ENCODE data around the gene KCNIP1. TPM values are rescaled to one million over a fixed set of nuclear protein-coding genes. Genes with fewer than 3 reads are reported as not detected.

Gene KCNIP1
- polyA plus RNA-seq, 1 of the 3 experiments (the other 2 are of a cell fraction) = 1.3 TPM

- TF ChIP-seq RCOR1 (IDR thresholded peaks at IDR 0.05; ENCODE audit: low read length) = no peak
Observed at GRCh38 chr5:170480260-170480659, 23.6 kb upstream of the KCNIP1 start (continued).

- H3K79me2 ChIP-seq (ENCODE audit: insufficient read depth) = no peaks in the 10 kb centered on the region
- no peak for DNase-seq
- no peak for TF ChIP-seq FOXJ3 (CRISPR knock-in tag; IDR thresholded peaks at IDR 0.05)
- no peak for TF ChIP-seq GATA2 (CRISPR knock-in tag; IDR thresholded peaks at IDR 0.05)
- TF ChIP-seq RCOR1 (IDR thresholded peaks at IDR 0.05; ENCODE audit: low read length) = no peak
- no peak for TF ChIP-seq SMC3 (IDR thresholded peaks at IDR 0.05; ENCODE audit: low read depth, low read length)
- TF ChIP-seq MXI1 (IDR thresholded peaks at IDR 0.05; ENCODE audit: low read depth, low read length) = no peak
- no peak for TF ChIP-seq POLR2AphosphoS5 (IDR thresholded peaks at IDR 0.05; ENCODE audit: low read depth, low read length)
- no peak for TF ChIP-seq GABPA (IDR thresholded peaks at IDR 0.05; ENCODE audit: low read depth)
- no peak overlapping the region for H3K4me3 ChIP-seq (ENCODE audit: low read depth in 2 of 2, low read length in 1 of 2)
- H3K27me3 ChIP-seq (ENCODE audit: insufficient read depth) = no peaks in the 10 kb centered on the region
- H3K27ac ChIP-seq (ENCODE audit: low read depth in 2 of 2, low read length in 1 of 2) = no peak overlapping the region
- no peak overlapping the region for H3K9ac ChIP-seq
- no peaks in the 10 kb centered on the region for H3K9me2 ChIP-seq
- H3K36me3 ChIP-seq (replicated peaks in 1 of 2; ENCODE audit: control insufficient read depth in 1 of 2, insufficient read depth in 2 of 2, low read length in 1 of 2) = no peaks in the 10 kb centered on the region
- H3F3A ChIP-seq (replicated peaks; ENCODE audit: insufficient read depth) = no peaks in the 10 kb centered on the region
- H2AFZ ChIP-seq (ENCODE audit: low read depth) = no peak overlapping the region
- H4K20me1 ChIP-seq (ENCODE audit: insufficient read depth) = no peaks in the 10 kb centered on the region
- 75% methylated on average over 2 of the region's 2 CpGs for WGBS (ENCODE audit: low lambda C conversion rate)
- H3K4me2 ChIP-seq = no peak overlapping the region
- no peaks in the 10 kb centered on the region for H3K9me3 ChIP-seq
- POLR2A ChIA-PET = no interaction called here
- H3K4me1 ChIP-seq (ENCODE audit: control insufficient read depth in 1 of 2, insufficient read depth in 2 of 2, low read depth in 1 of 2, low read length in 1 of 2) = no peaks in the 10 kb centered on the region
- CTCF ChIA-PET = interaction anchor here (1.4 kb wide), 1 partner anchor 142 kb away, joined by 3 read pairs; no protein-coding TSS in a partner anchor
Observed at GRCh38 chr5:170481849-170482248, 22.0 kb upstream of the KCNIP1 start.

- no peak for DNase-seq
- POLR2A ChIA-PET = no interaction called here
- CTCF ChIA-PET = interaction anchor here (0.8 to 1.0 kb wide), 2 partner anchors 142 to 257 kb away, joined by 4 to 5 read pairs; no protein-coding TSS in a partner anchor
- no peaks in the 10 kb centered on the region for H3K79me2 ChIP-seq (ENCODE audit: insufficient read depth)
- H2AFZ ChIP-seq (ENCODE audit: low read depth) = no peak overlapping the region
- H3F3A ChIP-seq (replicated peaks; ENCODE audit: insufficient read depth) = no peaks in the 10 kb centered on the region
- H3K9me2 ChIP-seq = no peaks in the 10 kb centered on the region
- WGBS (ENCODE audit: low lambda C conversion rate) = 78% methylated on average over 4 of the region's 4 CpGs
- no peaks in the 10 kb centered on the region for H4K20me1 ChIP-seq (ENCODE audit: insufficient read depth)
- no peaks in the 10 kb centered on the region for H3K36me3 ChIP-seq (replicated peaks in 1 of 2; ENCODE audit: control insufficient read depth in 1 of 2, insufficient read depth in 2 of 2, low read length in 1 of 2)
- H3K9me3 ChIP-seq = no peaks in the 10 kb centered on the region
- no peak overlapping the region for H3K9ac ChIP-seq
- TF ChIP-seq JUND (IDR thresholded peaks at IDR 0.05) (no peak), USF1 (IDR thresholded peaks at IDR 0.05; ENCODE audit: borderline replicate concordance, low read depth) (no peak), SIN3A (IDR thresholded peaks at IDR 0.05; ENCODE audit: borderline replicate concordance, low read depth, low read length) (no peak), SMC3 (IDR thresholded peaks at IDR 0.05; ENCODE audit: low read depth, low read length) (no peak), FOXM1 (IDR thresholded peaks at IDR 0.05; ENCODE audit: low read depth) (no peak), GATA2 (CRISPR knock-in tag; IDR thresholded peaks at IDR 0.05) (no peak), POLR2AphosphoS5 (IDR thresholded peaks at IDR 0.05; ENCODE audit: low read depth, low read length) (no peak), FOSL2 (IDR thresholded peaks at IDR 0.05; ENCODE audit: borderline replicate concordance, low read depth) (no peak), IRF3 (IDR thresholded peaks at IDR 0.05; ENCODE audit: low read depth, low read length) (no peak), USF2 (IDR thresholded peaks at IDR 0.05; ENCODE audit: borderline replicate concordance, low read depth, low read length) (no peak), PBX3 (IDR thresholded peaks at IDR 0.05) (no peak), MAX (IDR thresholded peaks at IDR 0.05; ENCODE audit: low read depth) (no peak), TCF12 (IDR thresholded peaks at IDR 0.05) (no peak), GABPA (IDR thresholded peaks at IDR 0.05; ENCODE audit: low read depth) (no peak)
- H3K27ac ChIP-seq (ENCODE audit: low read depth in 2 of 2, low read length in 1 of 2) = no peak overlapping the region
- no peaks in the 10 kb centered on the region for H3K27me3 ChIP-seq (ENCODE audit: insufficient read depth)
- no peak overlapping the region for H3K4me3 ChIP-seq (ENCODE audit: low read depth in 2 of 2, low read length in 1 of 2)
- H3K4me1 ChIP-seq (ENCODE audit: control insufficient read depth in 1 of 2, insufficient read depth in 2 of 2, low read depth in 1 of 2, low read length in 1 of 2) = no peaks in the 10 kb centered on the region
- H3K4me2 ChIP-seq = no peak overlapping the region
Observed at GRCh38 chr5:170482511-170482910, 21.3 kb upstream of the KCNIP1 start.

All from SK-N-SH (cell line).